Fibroblast of lung (primary cell): ENCODE measurements around the gene ASB18.

Experiments used
- EZH2 ChIP-seq: IDR thresholded peaks from 2 replicates; pipeline ENCODE4 v1.5.1; 2012; ENCODE audit warnings: low read length, control low read depth, mild to moderate bottlenecking; ENCODE audit errors: missing control alignments
- TF ChIP-seq, protein P1 (sequence below), 2 donors: IDR thresholded peaks in 1 of 2; conservative IDR thresholded peaks in 1 of 2; 1 replicate in 1 of 2; 2 replicates in 1 of 2; pipeline ENCODE4 v1.5.1; 2011 to 2012; ENCODE audit warnings: low read length in 2 of 2, control low read depth in 1 of 2, inconsistent platforms in 1 of 2, low read depth in 1 of 2, mild to moderate bottlenecking in 1 of 2

GRCh38 chr2:236146436-236146835, 117.8 kb downstream of the ASB18 start:
- TF ChIP-seq, protein P1, sequence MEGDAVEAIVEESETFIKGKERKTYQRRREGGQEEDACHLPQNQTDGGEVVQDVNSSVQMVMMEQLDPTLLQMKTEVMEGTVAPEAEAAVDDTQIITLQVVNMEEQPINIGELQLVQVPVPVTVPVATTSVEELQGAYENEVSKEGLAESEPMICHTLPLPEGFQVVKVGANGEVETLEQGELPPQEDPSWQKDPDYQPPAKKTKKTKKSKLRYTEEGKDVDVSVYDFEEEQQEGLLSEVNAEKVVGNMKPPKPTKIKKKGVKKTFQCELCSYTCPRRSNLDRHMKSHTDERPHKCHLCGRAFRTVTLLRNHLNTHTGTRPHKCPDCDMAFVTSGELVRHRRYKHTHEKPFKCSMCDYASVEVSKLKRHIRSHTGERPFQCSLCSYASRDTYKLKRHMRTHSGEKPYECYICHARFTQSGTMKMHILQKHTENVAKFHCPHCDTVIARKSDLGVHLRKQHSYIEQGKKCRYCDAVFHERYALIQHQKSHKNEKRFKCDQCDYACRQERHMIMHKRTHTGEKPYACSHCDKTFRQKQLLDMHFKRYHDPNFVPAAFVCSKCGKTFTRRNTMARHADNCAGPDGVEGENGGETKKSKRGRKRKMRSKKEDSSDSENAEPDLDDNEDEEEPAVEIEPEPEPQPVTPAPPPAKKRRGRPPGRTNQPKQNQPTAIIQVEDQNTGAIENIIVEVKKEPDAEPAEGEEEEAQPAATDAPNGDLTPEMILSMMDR (conservative IDR thresholded peaks at IDR 0.05 in 1 of 2, IDR thresholded peaks at IDR 0.05 in 1 of 2; ENCODE audit: low read depth in 1 of 2, low read length in 2 of 2) = no peak
- TF ChIP-seq EZH2 = no peak
